T follicular helper cell (primary cell): ENCODE results near the gene SLC25A33.

ENCODE experiments used
- DNase-seq: peaks from one replicate; pipeline ENCODE4 v3.0.0-alpha.2; 2020; ENCODE audit warnings: low read depth

The SLC25A33 gene

GRCh38 chr1:9588551-9589143, 49.4 kb downstream of the SLC25A33 start, which contains the start of gene TMEM201:
Gene TMEM201 (plus strand): TSS chr1:9588911. CDS start chr1:9588931, 20 bp downstream.
- DNase-seq: peak; percentile 91

- DNase-seq: peak; percentile 27
Observed at GRCh38 chr1:9589144-9589718, 50.0 kb downstream of the SLC25A33 start.

- no peak for DNase-seq
Observed at GRCh38 chr1:9589719-9590157, 50.5 kb downstream of the SLC25A33 start.

DNA sequence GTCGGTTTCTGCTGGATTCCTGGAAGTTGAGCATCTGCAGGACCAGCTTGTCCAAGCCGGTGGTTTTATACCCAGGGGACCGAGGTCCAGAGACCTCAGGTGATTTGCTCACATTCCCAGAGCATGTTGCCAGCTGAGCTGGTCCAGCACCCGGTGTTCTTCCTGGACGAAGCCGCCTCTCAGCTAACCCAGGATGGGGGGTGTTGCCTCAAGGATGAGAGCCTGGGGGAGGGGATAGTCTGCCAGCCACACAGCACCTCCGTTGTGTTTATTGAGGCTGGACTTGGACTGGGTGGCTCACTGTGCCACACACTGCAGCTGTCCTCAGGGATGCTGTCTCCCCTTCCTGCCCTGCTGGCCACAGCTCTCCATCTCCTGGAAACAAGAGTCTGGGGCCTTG, 50.9 kb downstream of the SLC25A33 start:
- no peak for DNase-seq

- DNase-seq: no peak
Observed at GRCh38 chr1:9590945-9591668, 51.8 kb downstream of the SLC25A33 start.

GRCh38 chr1:9591669-9592509, 52.6 kb downstream of the SLC25A33 start:
- no peak for DNase-seq

- no peak for DNase-seq
Observed at GRCh38 chr1:9592510-9593075, 53.3 kb downstream of the SLC25A33 start.

GRCh38 chr1:9593147-9593491, 53.9 kb downstream of the SLC25A33 start:
- DNase-seq: no peak

GRCh38 chr1:9593492-9594465, 54.5 kb downstream of the SLC25A33 start:
- no peak for DNase-seq

GRCh38 chr1:9594471-9595155, 55.3 kb downstream of the SLC25A33 start:
- no peak for DNase-seq

GRCh38 chr1:9595156-9595967, 56.1 kb downstream of the SLC25A33 start:
- DNase-seq: no peak

GRCh38 chr1:9595968-9596340, 56.7 kb downstream of the SLC25A33 start:
- DNase-seq: no peak

DNA sequence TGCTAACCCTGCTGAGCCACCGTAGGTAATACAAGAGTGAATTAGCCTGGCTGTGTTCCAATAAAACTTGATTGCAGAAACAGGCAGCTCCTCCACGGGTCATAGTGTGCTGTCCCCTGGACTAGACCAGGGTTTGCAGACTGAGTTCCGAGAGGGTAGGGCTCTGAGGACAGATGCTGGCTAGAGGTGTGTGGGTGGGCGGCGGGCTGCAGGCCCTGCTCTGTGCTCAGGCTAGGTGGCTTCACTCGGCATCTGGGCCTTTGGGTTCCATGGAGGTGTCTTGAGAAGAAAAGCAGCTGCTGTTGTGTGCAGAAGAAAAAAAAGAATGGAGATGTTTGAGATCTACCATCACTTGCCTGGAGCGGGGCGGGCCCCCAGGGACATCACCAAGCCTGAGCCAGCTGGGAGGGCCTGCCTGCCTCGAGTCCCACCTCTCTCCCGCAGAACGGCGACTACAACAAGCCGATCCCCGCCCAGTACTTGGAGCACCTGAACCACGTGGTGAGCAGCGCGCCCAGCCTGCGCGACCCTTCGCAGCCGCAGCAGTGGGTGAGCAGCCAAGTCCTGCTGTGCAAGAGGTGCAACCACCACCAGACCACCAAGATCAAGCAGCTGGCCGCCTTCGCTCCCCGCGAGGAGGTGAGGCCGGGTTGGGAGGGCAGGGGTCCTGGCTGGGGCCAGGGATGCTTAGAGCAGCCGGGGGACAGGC, 57.3 kb downstream of the SLC25A33 start:
- DNase-seq: no peak

GRCh38 chr1:9597361-9598315, 58.4 kb downstream of the SLC25A33 start:
- no peak for DNase-seq

GRCh38 chr1:9598316-9598700, 59.0 kb downstream of the SLC25A33 start:
- no peak for DNase-seq

GRCh38 chr1:9599741-9600140, 60.5 kb downstream of the SLC25A33 start:
- DNase-seq: no peak
